ENCODE data around the gene KIF1B. TPM values are rescaled to one million over a fixed set of nuclear protein-coding genes. Genes with fewer than 3 reads are reported as not detected.

The KIF1B gene
- total RNA-seq, 1 experiment from 2014 or later, result 28.1 TPM

DNA sequence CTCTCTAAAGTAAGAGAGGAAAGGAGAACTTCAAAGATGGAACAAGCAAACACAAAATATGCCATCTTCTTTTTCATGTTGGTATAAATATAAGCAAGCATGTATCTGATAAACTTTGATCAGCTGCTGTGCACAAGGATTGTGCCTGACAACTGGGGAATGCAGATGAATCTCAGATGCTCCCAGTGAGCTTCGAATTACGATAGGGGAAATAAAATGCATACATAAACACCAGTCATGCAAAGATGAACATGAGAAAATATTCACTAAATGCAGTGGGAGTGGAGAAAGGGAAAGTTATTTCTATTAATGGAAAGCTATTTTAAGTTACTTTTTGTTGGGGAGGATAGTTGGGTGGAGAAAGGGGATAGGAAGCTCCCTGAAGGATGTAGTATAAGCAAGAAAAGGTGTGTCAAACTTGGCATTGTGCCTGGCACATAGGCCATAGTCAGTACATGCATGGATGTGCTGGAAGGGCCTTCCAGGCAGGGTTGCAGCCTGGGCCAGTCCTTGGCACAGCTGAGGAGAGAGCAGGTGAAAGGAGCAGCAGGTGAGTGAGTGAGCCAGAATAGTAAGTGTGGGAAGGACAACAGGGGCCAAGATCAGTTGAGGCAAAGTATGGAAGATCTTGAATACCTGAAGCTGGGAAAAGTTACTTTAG is 130.7 kb downstream of the KIF1B start:
- no TSS peak for BruUV-seq (replicated peaks)
- intact Hi-C loops (cut with micrococcal nuclease), result no loop called here
- ATAC-seq, result no peak

GRCh38 chr1:10347109-10347508 is 136.7 kb downstream of the KIF1B start:
- BruUV-seq (replicated peaks), result no TSS peak
- TF ChIP-seq ZFX (IDR thresholded peaks at IDR 0.05) (no peak), CBX3 (IDR thresholded peaks at IDR 0.05; ENCODE audit: low read depth) (no peak), SRF (IDR thresholded peaks at IDR 0.05; ENCODE audit: low read depth) (no peak), FOSL1 (IDR thresholded peaks at IDR 0.05; ENCODE audit: low read depth) (no peak), CTCF (IDR thresholded peaks at IDR 0.05 in 2 of 3, conservative IDR thresholded peaks at IDR 0.05 in 1 of 3; ENCODE audit: borderline replicate concordance in 1 of 3, insufficient read depth in 1 of 3, low read depth in 2 of 3, low read length in 2 of 3) (no peak), YY1 (IDR thresholded peaks at IDR 0.05; ENCODE audit: extremely low read depth, insufficient replicate concordance, low read depth, low read length) (no peak), ZBTB33 (IDR thresholded peaks at IDR 0.05; ENCODE audit: extremely low read depth, insufficient replicate concordance, low read length) (no peak), TCF7L2 (IDR thresholded peaks at IDR 0.05; ENCODE audit: borderline replicate concordance, extremely low read depth, insufficient read depth, insufficient read length) (no peak), POLR2AphosphoS5 (IDR thresholded peaks at IDR 0.05; ENCODE audit: low read depth, low read length) (no peak), EZH2 (IDR thresholded peaks at IDR 0.05) (no peak), RAD21 (IDR thresholded peaks at IDR 0.05; ENCODE audit: low read depth) (no peak), JUND (IDR thresholded peaks at IDR 0.05) (no peak)
- TF ChIP-seq, protein P1, sequence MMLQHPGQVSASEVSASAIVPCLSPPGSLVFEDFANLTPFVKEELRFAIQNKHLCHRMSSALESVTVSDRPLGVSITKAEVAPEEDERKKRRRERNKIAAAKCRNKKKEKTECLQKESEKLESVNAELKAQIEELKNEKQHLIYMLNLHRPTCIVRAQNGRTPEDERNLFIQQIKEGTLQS (IDR thresholded peaks at IDR 0.05), result no peak

More for the DNA sequence above, 130.7 kb downstream of the KIF1B start:
- Histone ChIP-seq H3K9ac (ENCODE audit: low read length) (no peak overlapping the region), H3K9me2 (ENCODE audit: insufficient read depth) (no peaks in the 10 kb centered on the region), H3K36me3 (ENCODE audit: control insufficient read depth in 1 of 2, insufficient read depth in 2 of 2, low read length in 2 of 2) (peaks cover 10 to 16% of the 10 kb centered on the region in 2 experiments; a peak in 3 of 4 replicates), H3K4me1 (ENCODE audit: control insufficient read depth in 1 of 2, insufficient read depth in 2 of 2, low read length in 2 of 2) (peaks cover 3 to 7% of the 10 kb centered on the region in 2 experiments), H3K79me2 (ENCODE audit: insufficient read depth, low read length) (no peaks in the 10 kb centered on the region), H3K27ac (ENCODE audit: low read depth, low read length) (no peak overlapping the region), H4K20me1 (ENCODE audit: insufficient read depth) (no peaks in the 10 kb centered on the region), H2AFZ (ENCODE audit: low read depth, low read length, poor library complexity, severe bottlenecking) (no peak overlapping the region), H3K4me2 (ENCODE audit: low read length) (no peak overlapping the region), H3K9me3 (ENCODE audit: control insufficient read depth in 1 of 2, insufficient read depth in 1 of 2, low read depth in 1 of 2, low read length in 2 of 2) (no peaks in the 10 kb centered on the region), H3K27me3 (ENCODE audit: insufficient read depth, low read length) (no peaks in the 10 kb centered on the region), H3K4me3 (replicated peaks in 1 of 2; ENCODE audit: low read depth in 1 of 2, low read length in 2 of 2) (no peak overlapping the region)
- POLR2A ChIA-PET, result no interaction called here
- CTCF ChIA-PET, result no interaction called here
- RAD21 ChIA-PET (ENCODE audit: low non-redundant PET in 1 of 2, low total read pairs in 2 of 2, uncharacterized antibody in 2 of 2, unreplicated experiment in 2 of 2), result no interaction called here
- TF ChIP-seq EZH2 (IDR thresholded peaks at IDR 0.05), result no peak
- TF ChIP-seq YY1 (IDR thresholded peaks at IDR 0.05; ENCODE audit: extremely low read depth, insufficient replicate concordance, low read depth, low read length), result no peak
- TF ChIP-seq TCF7L2 (IDR thresholded peaks at IDR 0.05; ENCODE audit: borderline replicate concordance, extremely low read depth, insufficient read depth, insufficient read length), result no peak
- DNase-seq (ENCODE audit: low read depth, low spot score), result no peak

More at GRCh38 chr1:10347109-10347508, 136.7 kb downstream of the KIF1B start:
- ATAC-seq, result no peak
- ChIA-PET CTCF (no interaction called here), RAD21 (ENCODE audit: low non-redundant PET in 1 of 2, low total read pairs in 2 of 2, uncharacterized antibody in 2 of 2, unreplicated experiment in 2 of 2) (no interaction called here), POLR2A (no interaction called here)
- no peaks in the 10 kb centered on the region for H3K9me3 ChIP-seq (ENCODE audit: control insufficient read depth in 1 of 2, insufficient read depth in 1 of 2, low read depth in 1 of 2, low read length in 2 of 2)
- no peak overlapping the region for H3K27ac ChIP-seq (ENCODE audit: low read depth, low read length)
- no peak overlapping the region for H3K9ac ChIP-seq (ENCODE audit: low read length)
- intact Hi-C loops (cut with micrococcal nuclease), result no loop called here
- H3K4me3 ChIP-seq (replicated peaks in 1 of 2; ENCODE audit: low read depth in 1 of 2, low read length in 2 of 2), result no peak overlapping the region
- no peaks in the 10 kb centered on the region for H3K9me2 ChIP-seq (ENCODE audit: insufficient read depth)
- no peaks in the 10 kb centered on the region for H3K79me2 ChIP-seq (ENCODE audit: insufficient read depth, low read length)
- no peak overlapping the region for H3K4me2 ChIP-seq (ENCODE audit: low read length)
- no peak overlapping the region for H2AFZ ChIP-seq (ENCODE audit: low read depth, low read length, poor library complexity, severe bottlenecking)
- peaks cover 3 to 10% of the 10 kb centered on the region in 2 experiments; a peak in 1 of 4 replicates for H3K36me3 ChIP-seq (ENCODE audit: control insufficient read depth in 1 of 2, insufficient read depth in 2 of 2, low read length in 2 of 2)
- H3K27me3 ChIP-seq (ENCODE audit: insufficient read depth, low read length), result no peaks in the 10 kb centered on the region
- H3K4me1 ChIP-seq (ENCODE audit: control insufficient read depth in 1 of 2, insufficient read depth in 2 of 2, low read length in 2 of 2), result no peaks in the 10 kb centered on the region
- DNase-seq (ENCODE audit: low read depth, low spot score), result no peak
- H4K20me1 ChIP-seq (ENCODE audit: insufficient read depth), result no peaks in the 10 kb centered on the region

Data from HCT116 (cell line).